H9 (cell line): ENCODE data around the gene SH3TC1. TPM values are rescaled to one million over a fixed set of nuclear protein-coding genes. Genes with fewer than 3 reads are reported as not detected.

Source experiments
- DNase-seq: peaks from one replicate; pipeline ENCODE4 v3.0.0-alpha.2; 2017
- H2AFZ ChIP-seq: one replicate; pipeline ENCODE4 v1.6.1; 2013; ENCODE audit warnings: mild to moderate bottlenecking, low read length, control low read depth, moderate library complexity
- H2AK5ac ChIP-seq: 2 replicates; pipeline ENCODE4 v1.6.1; 2013; ENCODE audit warnings: low read length, control low read depth, mixed read lengths; ENCODE audit not compliant: insufficient read length
- H2BK120ac ChIP-seq: one replicate; pipeline ENCODE4 v1.6.1; 2013; ENCODE audit warnings: low read depth, mild to moderate bottlenecking, low read length, control low read depth, inconsistent platforms; ENCODE audit not compliant: poor library complexity, severe bottlenecking
- H2BK12ac ChIP-seq: 2 replicates; pipeline ENCODE4 v1.6.1; 2013; ENCODE audit warnings: low read length, control low read depth, mixed read lengths, low read depth; ENCODE audit not compliant: insufficient read length
- H2BK15ac ChIP-seq: 2 replicates; pipeline ENCODE4 v1.6.1; 2013; ENCODE audit warnings: low read depth, low read length, control low read depth
- H2BK20ac ChIP-seq: one replicate; pipeline ENCODE4 v1.6.1; 2013; ENCODE audit warnings: low read depth, mild to moderate bottlenecking, low read length, control low read depth, inconsistent platforms; ENCODE audit not compliant: poor library complexity, severe bottlenecking
- H2BK5ac ChIP-seq: 2 replicates; pipeline ENCODE4 v1.6.1; 2013; ENCODE audit warnings: low read length, control low read depth, mixed read lengths; ENCODE audit not compliant: insufficient read length
- H3K14ac ChIP-seq: 2 replicates; pipeline ENCODE4 v1.6.1; 2013; ENCODE audit warnings: low read length, control low read depth; ENCODE audit not compliant: insufficient read depth
- H3K18ac ChIP-seq: 2 replicates; pipeline ENCODE4 v1.6.1; 2013; ENCODE audit warnings: low read depth, mild to moderate bottlenecking, mixed read lengths, low read length, control low read depth; ENCODE audit not compliant: insufficient read length
- H3K23ac ChIP-seq: 2 replicates; pipeline ENCODE4 v1.6.1; 2013; ENCODE audit warnings: low read length, control low read depth, mixed read lengths, low read depth; ENCODE audit not compliant: insufficient read length
- H3K23me2 ChIP-seq: 2 replicates; pipeline ENCODE4 v1.6.1; 2013; ENCODE audit warnings: low read depth, mild to moderate bottlenecking, mixed read lengths, low read length, control low read depth; ENCODE audit not compliant: insufficient read length, poor library complexity, severe bottlenecking
- H3K27ac ChIP-seq: 2 replicates; pipeline ENCODE4 v1.5.1; 2013; ENCODE audit warnings: low read length, control low read depth, mixed read lengths, low read depth; ENCODE audit not compliant: insufficient read length
- H3K27me3 ChIP-seq: 2 replicates; pipeline ENCODE4 v1.6.1; 2013; ENCODE audit warnings: low read length, control low read depth, inconsistent platforms; ENCODE audit not compliant: insufficient read depth
- H3K4ac ChIP-seq: 2 replicates; pipeline ENCODE4 v1.6.1; 2013; ENCODE audit warnings: low read depth, mild to moderate bottlenecking, control low read depth, inconsistent platforms, low read length, moderate library complexity
- H3K4me1 ChIP-seq: 2 replicates; pipeline ENCODE4 v1.6.1; 2013; ENCODE audit warnings: low read length, control low read depth, inconsistent platforms; ENCODE audit not compliant: insufficient read depth
- H3K4me2 ChIP-seq: 2 replicates; pipeline ENCODE4 v1.6.1; 2013; ENCODE audit warnings: low read length, control low read depth, mixed read lengths; ENCODE audit not compliant: insufficient read length, insufficient read depth
- H3K56ac ChIP-seq: 2 replicates; pipeline ENCODE4 v1.6.1; 2013; ENCODE audit warnings: low read depth, mild to moderate bottlenecking, mixed read lengths, low read length, control low read depth; ENCODE audit not compliant: insufficient read length
- H3K79me1 ChIP-seq: 2 replicates; pipeline ENCODE4 v1.6.1; 2013; ENCODE audit warnings: low read depth, mild to moderate bottlenecking, moderate library complexity, low read length, control low read depth, inconsistent platforms; ENCODE audit not compliant: insufficient read depth, poor library complexity, severe bottlenecking
- H3K79me2 ChIP-seq: 2 replicates; pipeline ENCODE4 v1.6.1; 2013; ENCODE audit warnings: low read length, control low read depth, inconsistent platforms; ENCODE audit not compliant: insufficient read depth
- H3K9ac ChIP-seq: 2 replicates; pipeline ENCODE4 v1.6.1; 2013; ENCODE audit warnings: low read length, control low read depth, mixed read lengths; ENCODE audit not compliant: insufficient read length; ENCODE audit errors: extremely low read depth
- H3K9me3 ChIP-seq: one replicate; pipeline ENCODE4 v1.6.1; 2013; ENCODE audit warnings: low read depth, low read length, inconsistent platforms; ENCODE audit not compliant: control insufficient read depth
- H3T11ph ChIP-seq: one replicate; pipeline ENCODE4 v1.6.1; 2013; ENCODE audit warnings: mild to moderate bottlenecking, low read length, control low read depth, inconsistent platforms
- H4K20me1 ChIP-seq: one replicate; pipeline ENCODE4 v1.6.1; 2013; ENCODE audit not compliant: control insufficient read depth, insufficient read length, insufficient read depth
- H4K5ac ChIP-seq: 2 replicates; pipeline ENCODE4 v1.6.1; 2013; ENCODE audit warnings: low read depth, mild to moderate bottlenecking, mixed read lengths, low read length, control low read depth; ENCODE audit not compliant: insufficient read length
- H4K8ac ChIP-seq: replicated peaks from 2 replicates; pipeline ENCODE4 v1.6.1; 2013; ENCODE audit warnings: low read length, control low read depth, mixed read lengths, low read depth; ENCODE audit not compliant: insufficient read length
- H4K91ac ChIP-seq: 2 replicates; pipeline ENCODE4 v1.6.1; 2013; ENCODE audit warnings: low read depth, mild to moderate bottlenecking, moderate library complexity, mixed read lengths, low read length, control low read depth; ENCODE audit not compliant: insufficient read length
- H3K27ac Mint-ChIP-seq, 3 experiments: 2 replicates in 2 of 3; 3 replicates in 1 of 3; pipeline ENCODE4 v1.8.0; 2020 to 2021; ENCODE audit warnings: mixed read lengths in 3 of 3, mild to moderate bottlenecking in 1 of 3, moderate library complexity in 1 of 3
- H3K27me3 Mint-ChIP-seq: 2 replicates; pipeline ENCODE4 v1.8.0; 2021; ENCODE audit warnings: low read depth, mild to moderate bottlenecking, moderate library complexity, mixed read lengths
- H3K36me3 Mint-ChIP-seq, 3 experiments: 2 replicates in 2 of 3; 3 replicates in 1 of 3; pipeline ENCODE4 v1.8.0; 2020 to 2021; ENCODE audit warnings: low read depth in 3 of 3, mixed read lengths in 3 of 3; ENCODE audit not compliant: insufficient read depth in 1 of 3
- H3K4me1 Mint-ChIP-seq, 2 experiments: 2 replicates each; pipeline ENCODE4 v1.8.0; 2020; ENCODE audit warnings: mixed read lengths in 2 of 2
- H3K4me3 Mint-ChIP-seq, 2 experiments: 2 replicates in 1 of 2; 3 replicates in 1 of 2; pipeline ENCODE4 v1.8.0; 2020 to 2021; ENCODE audit warnings: mild to moderate bottlenecking in 2 of 2, mixed read lengths in 2 of 2, moderate library complexity in 1 of 2
- H3K9me3 Mint-ChIP-seq, 2 experiments: 2 replicates in 1 of 2; 3 replicates in 1 of 2; pipeline ENCODE4 v1.8.0; 2020; ENCODE audit warnings: mild to moderate bottlenecking in 2 of 2, mixed read lengths in 2 of 2, moderate library complexity in 1 of 2
- CTCF ChIP-seq: fragments of 200-600 bp; sonication (generic); conservative IDR thresholded peaks from 3 replicates; pipeline ENCODE4 v1.8.0; 2021; ENCODE audit warnings: antibody characterized with exemption, mild to moderate bottlenecking
- WGBS: extraction: QIAGEN DNeasy Blood & Tissue Kit; methylation state at CpG from one replicate; pipeline ENCODE4 v1.1.7; 2013; ENCODE audit warnings: missing lambda C conversion rate, low lambda C conversion rate, mixed read lengths; ENCODE audit not compliant: insufficient read length; ENCODE audit errors: extremely low coverage; 5-methylcytosine and 5-hydroxymethylcytosine counted together
- total RNA-seq: library from RNA; stranded (reverse); gene quantifications from 2 replicates; pipeline ENCODE4 v1.2.1, GENCODE V29; 2021

Gene SH3TC1
- total RNA-seq, 1 experiment from 2014 or later, result 0.74 TPM

GRCh38 chr4:8245884-8246833 lies 47.1 kb downstream of the SH3TC1 start:
- Histone ChIP-seq H2AK5ac (no peak overlapping the region), H2AFZ (no peak overlapping the region), H3K9me3 (no peaks in the 10 kb centered on the region), H4K8ac (no peak overlapping the region), H2BK120ac (no peak overlapping the region), H2BK5ac (no peak overlapping the region), H3K18ac (no peak overlapping the region), H3K27ac (no peak overlapping the region), H4K91ac (no peak overlapping the region), H2BK12ac (no peak overlapping the region), H3K79me1 (no peaks in the 10 kb centered on the region), H3K14ac (no peak overlapping the region; the same call in 1 of the 2 replicates), H4K5ac (no peak overlapping the region), H4K20me1 (no peaks in the 10 kb centered on the region), H3K23ac (no peak overlapping the region), H3K9ac (no peak overlapping the region), H3K4me1 (no peaks in the 10 kb centered on the region), H3K79me2 (no peaks in the 10 kb centered on the region), H3K56ac (no peak overlapping the region), H2BK20ac (no peak overlapping the region), H3K4ac (no peak overlapping the region), H3K4me2 (no peak overlapping the region), H3K27me3 (no peaks in the 10 kb centered on the region), H2BK15ac (no peak overlapping the region), H3K23me2 (no peaks in the 10 kb centered on the region), H3T11ph (no peak overlapping the region)
- Mint-ChIP-seq H3K36me3 (no peaks in the 10 kb centered on the region; a peak in 1 of 7 replicates), H3K27me3 (peaks cover 7% of the 10 kb centered on the region), H3K4me3 (no peak overlapping the region), H3K9me3 (no peaks in the 10 kb centered on the region), H3K27ac (no peak overlapping the region), H3K4me1 (peaks cover 0 to 9% of the 10 kb centered on the region in 2 experiments; a peak in 2 of 4 replicates)
- no peak for TF ChIP-seq CTCF
- DNase-seq, result no peak
- no CpG with 5 or more reads among the region's 31 CpGs for WGBS
